Activated CD4-positive, alpha-beta T cell treated with anti-CD3 and anti-CD28 coated beads, Interleukin-2, amount 50 U/mL, for 24 hours (primary cell): ENCODE measurements around the gene SH3RF1.
"Not testable (repeated sequence)": the region's sequence is repeated elsewhere in the genome, so short reads cannot be mapped to it uniquely, and the experiment has no call there.

Experiments used
- DNase-seq, 2 donors: peaks; one replicate each; pipeline ENCODE4 v3.0.0-alpha.2; 2020; ENCODE audit warnings: low read depth in 1 of 2, low spot score in 1 of 2

The SH3RF1 gene

GRCh38 chr4:169202145-169202699 is 68.5 kb downstream of the SH3RF1 start:
- DNase-seq, result no peak

- DNase-seq, result no peak
Observed at GRCh38 chr4:169201222-169202144, 69.3 kb downstream of the SH3RF1 start.

GRCh38 chr4:169200361-169201030 is 70.3 kb downstream of the SH3RF1 start:
- no peak for DNase-seq

GRCh38 chr4:169199184-169199583 is 71.6 kb downstream of the SH3RF1 start:
- DNase-seq, result no peak

GRCh38 chr4:169198167-169198566 is 72.6 kb downstream of the SH3RF1 start:
- no peak for DNase-seq

- not testable (repeated sequence) for DNase-seq
Observed at GRCh38 chr4:169197206-169197605, 73.5 kb downstream of the SH3RF1 start.

- DNase-seq, result no peak
Observed at GRCh38 chr4:169195032-169195431, 75.7 kb downstream of the SH3RF1 start.

GRCh38 chr4:169189968-169190367 is 80.8 kb downstream of the SH3RF1 start:
- DNase-seq, result not testable (repeated sequence)

GRCh38 chr4:169189372-169189771 is 81.4 kb downstream of the SH3RF1 start:
- no peak for DNase-seq

GRCh38 chr4:169188204-169188603 is 82.6 kb downstream of the SH3RF1 start:
- DNase-seq, result no peak

GRCh38 chr4:169185133-169185956 is 85.4 kb downstream of the SH3RF1 start:
- DNase-seq, result no peak

- no peak for DNase-seq
Observed at GRCh38 chr4:169184686-169185085, 86.1 kb downstream of the SH3RF1 start.

- no peak for DNase-seq
Observed at GRCh38 chr4:169184236-169184635, 86.5 kb downstream of the SH3RF1 start.

GRCh38 chr4:169183581-169183980 is 87.2 kb downstream of the SH3RF1 start:
- DNase-seq, result no peak

GRCh38 chr4:169179609-169180521 is 90.9 kb downstream of the SH3RF1 start:
- DNase-seq, result no peak

GRCh38 chr4:169178092-169178491 is 92.7 kb downstream of the SH3RF1 start:
- DNase-seq, result not testable (repeated sequence)

GRCh38 chr4:169175476-169175875 is 95.3 kb downstream of the SH3RF1 start:
- DNase-seq, result no peak

GRCh38 chr4:169175035-169175434 is 95.7 kb downstream of the SH3RF1 start:
- DNase-seq, result no peak

GRCh38 chr4:169174247-169174646 is 96.5 kb downstream of the SH3RF1 start:
- DNase-seq, result no peak
